Hypothalamus (tissue), 51 donors: ENCODE measurements around the gene DMBX1.

Source experiments
- DNase-seq, 51 donors: peaks; one replicate each; lab custom pipeline; 2025; lab: John Stamatoyannopoulos, UW

DMBX1 gene

GRCh38 chr1:46497020-46497419 lies 7.4 kb downstream of the DMBX1 start:
- DNase-seq = no peak

- no peak for DNase-seq
Measured at GRCh38 chr1:46497665-46498064, 8.0 kb downstream of the DMBX1 start.

- no peak for DNase-seq
Measured at GRCh38 chr1:46501528-46501927, 11.9 kb downstream of the DMBX1 start.

GRCh38 chr1:46503421-46503820 lies 13.8 kb downstream of the DMBX1 start:
- DNase-seq = no peak

GRCh38 chr1:46506470-46507219 lies 17.0 kb downstream of the DMBX1 start:
- DNase-seq = no peak

- DNase-seq = no peak
Measured at GRCh38 chr1:46508757-46509156, 19.1 kb downstream of the DMBX1 start.

- no peak for DNase-seq
Measured at GRCh38 chr1:46510341-46510997, 20.8 kb downstream of the DMBX1 start.

GRCh38 chr1:46510998-46511365 lies 21.3 kb downstream of the DMBX1 start:
- no peak for DNase-seq

GRCh38 chr1:46512135-46512791 lies 22.6 kb downstream of the DMBX1 start:
- DNase-seq = no peak

- no peak for DNase-seq
Measured at GRCh38 chr1:46512792-46513190, 23.2 kb downstream of the DMBX1 start.

GRCh38 chr1:46513536-46513935 lies 23.9 kb downstream of the DMBX1 start:
- DNase-seq = no peak

- DNase-seq = no peak
Measured at GRCh38 chr1:46515576-46515975, 25.9 kb downstream of the DMBX1 start.

GRCh38 chr1:46516200-46516950 lies 26.7 kb downstream of the DMBX1 start:
- DNase-seq = no peak

- no peak for DNase-seq
Measured at GRCh38 chr1:46517010-46517600, 27.5 kb downstream of the DMBX1 start.

GRCh38 chr1:46517932-46518498 lies 28.4 kb downstream of the DMBX1 start:
- no peak for DNase-seq

GRCh38 chr1:46519209-46519608 lies 29.6 kb downstream of the DMBX1 start:
- DNase-seq = no peak

GRCh38 chr1:46520063-46520911 lies 30.7 kb downstream of the DMBX1 start:
- DNase-seq = peak in 1 of 51 donors; percentile 25

- no peak for DNase-seq
Measured at GRCh38 chr1:46521414-46521813, 31.8 kb downstream of the DMBX1 start.

GRCh38 chr1:46522184-46522968 lies 32.7 kb downstream of the DMBX1 start:
- peak in 11 of 51 donors; percentile 9 to 65 (median 21) for DNase-seq
